ENCODE results near the gene MIEN1. TPM values are rescaled to one million over a fixed set of nuclear protein-coding genes. Genes with fewer than 3 reads are reported as not detected.
A peak's percentile ranks its signal among the peaks of the same experiment; 100 is the strongest.

MIEN1 gene
- total RNA-seq, 4 donors from 2014 or later: 47.0 to 57.3 (median 52.7) TPM

GRCh38 chr17:39738983-39739884 is 8.9 kb upstream of the MIEN1 start:
- no peaks in the 10 kb centered on the region for H3K9me3 ChIP-seq
- peak overlapping the region in 1 of 4 donors; percentile 24 for H3K27ac ChIP-seq (replicated peaks in 1 of 4)
- WGBS: 17% methylated on average over 27 of the region's 32 CpGs
- H3K4me3 ChIP-seq: peak overlapping the region; percentile 34 to 52 (median 38)
- peaks cover 10 to 92% (median 39%) of the 10 kb centered on the region in 4 donors for H3K27me3 ChIP-seq
- H3K36me3 ChIP-seq: no peaks in the 10 kb centered on the region
- intact Hi-C loops (cut with DNase I): no loop called here
- TF ChIP-seq POLR2AphosphoS5 (IDR thresholded peaks at IDR 0.05): no peak
- no peak for TF ChIP-seq POLR2A (IDR thresholded peaks at IDR 0.05; ENCODE audit: low read depth)
- no peak for TF ChIP-seq EP300 (IDR thresholded peaks at IDR 0.05)
- TF ChIP-seq CTCF (IDR thresholded peaks at IDR 0.05): no peak
- DNase-seq (ENCODE audit: extremely low spot score): no peak
- peaks cover 29 to 34% (median 33%) of the 10 kb centered on the region in 4 donors for H3K4me1 ChIP-seq

GRCh38 chr17:39738568-39738901 is 8.2 kb upstream of the MIEN1 start:
- Histone ChIP-seq H3K4me1 (peaks cover 29 to 34% (median 33%) of the 10 kb centered on the region in 4 donors), H3K27me3 (peaks cover 10 to 87% (median 39%) of the 10 kb centered on the region in 4 donors), H3K9me3 (no peaks in the 10 kb centered on the region), H3K27ac (replicated peaks in 1 of 4) (no peak overlapping the region), H3K36me3 (no peaks in the 10 kb centered on the region), H3K4me3 (peak overlapping the region; percentile 34 to 52 (median 38))
- WGBS: 2% methylated on average over 12 of the region's 13 CpGs
- no peak for DNase-seq (ENCODE audit: extremely low spot score)
- no peak for TF ChIP-seq POLR2A (IDR thresholded peaks at IDR 0.05; ENCODE audit: low read depth)
- no peak for TF ChIP-seq POLR2AphosphoS5 (IDR thresholded peaks at IDR 0.05)
- no peak for TF ChIP-seq EP300 (IDR thresholded peaks at IDR 0.05)
- no peak for TF ChIP-seq CTCF (IDR thresholded peaks at IDR 0.05)
- intact Hi-C loops (cut with DNase I): no loop called here

GRCh38 chr17:39737760-39738567 is 7.6 kb upstream of the MIEN1 start, which contains the start of gene GRB7:
Gene GRB7, plus strand, starts transcription at chr17:39737938. Its CDS starts 4,364 bp downstream, at chr17:39742302.
- TF ChIP-seq POLR2AphosphoS5 (IDR thresholded peaks at IDR 0.05) (no peak), POLR2A (IDR thresholded peaks at IDR 0.05; ENCODE audit: low read depth) (no peak), EP300 (IDR thresholded peaks at IDR 0.05) (no peak), CTCF (IDR thresholded peaks at IDR 0.05) (no peak)
- intact Hi-C loops (cut with DNase I): no loop called here

GRCh38 chr17:39737206-39737759 is 7.0 kb upstream of the MIEN1 start:
- TF ChIP-seq CTCF (IDR thresholded peaks at IDR 0.05): no peak
- TF ChIP-seq POLR2AphosphoS5 (IDR thresholded peaks at IDR 0.05): no peak
- no peak for TF ChIP-seq EP300 (IDR thresholded peaks at IDR 0.05)
- TF ChIP-seq POLR2A (IDR thresholded peaks at IDR 0.05; ENCODE audit: low read depth): no peak
- Histone ChIP-seq H3K4me3 (peak overlapping the region in 3 of 4 donors; percentile 19 to 52 (median 40)), H3K27me3 (peaks cover 10 to 75% (median 39%) of the 10 kb centered on the region in 4 donors), H3K9me3 (no peaks in the 10 kb centered on the region), H3K27ac (replicated peaks in 1 of 4) (no peak overlapping the region), H3K36me3 (no peaks in the 10 kb centered on the region), H3K4me1 (peaks cover 29 to 34% (median 33%) of the 10 kb centered on the region in 4 donors)
- 53% methylated on average over 10 of the region's 13 CpGs for WGBS
- intact Hi-C loops (cut with DNase I): no loop called here
- DNase-seq (ENCODE audit: extremely low spot score): no peak

More at GRCh38 chr17:39737760-39738567, 7.6 kb upstream of the MIEN1 start, which contains the start of gene GRB7:
- no peaks in the 10 kb centered on the region for H3K36me3 ChIP-seq
- 18% methylated on average over 21 of the region's 34 CpGs for WGBS
- H3K27me3 ChIP-seq: peaks cover 10 to 81% (median 39%) of the 10 kb centered on the region in 4 donors
- H3K4me3 ChIP-seq: peak within 1 kb of the TSS; percentile 34 to 52 (median 38)
- no peak for DNase-seq (ENCODE audit: extremely low spot score)
- no peak within 1 kb of the TSS for H3K27ac ChIP-seq (replicated peaks in 1 of 4)
- H3K4me1 ChIP-seq: peaks cover 29 to 34% (median 33%) of the 10 kb centered on the region in 4 donors
- H3K9me3 ChIP-seq: no peaks in the 10 kb centered on the region

Measured in esophagus muscularis mucosa (tissue), 4 donors.